Peyer's patch (tissue), 4 donors: ENCODE measurements around the gene ZNF451.
"Not testable (repeated sequence)": the region's sequence is repeated elsewhere in the genome, so short reads cannot be mapped to it uniquely, and the experiment has no call there.

Source experiments
- POLR2A ChIP-seq, 2 donors: fragments of 450-650 bp; IDR thresholded peaks; one replicate each; pipeline ENCODE4 v1.5.1; 2017; ENCODE audit warnings: antibody characterized with exemption in 2 of 2, mild to moderate bottlenecking in 2 of 2, moderate library complexity in 2 of 2
- TF ChIP-seq, protein P1 (sequence below), 6 experiments: fragments of 450-650 bp in 4 of 6; fragments of 200-600 bp in 2 of 6; sonication (generic) in 1 of 6; IDR thresholded peaks; one replicate each; pipeline ENCODE4 v1.5.1; 2017 to 2019; ENCODE audit warnings: antibody characterized with exemption in 6 of 6, mild to moderate bottlenecking in 3 of 6, moderate library complexity in 1 of 6

DNA sequence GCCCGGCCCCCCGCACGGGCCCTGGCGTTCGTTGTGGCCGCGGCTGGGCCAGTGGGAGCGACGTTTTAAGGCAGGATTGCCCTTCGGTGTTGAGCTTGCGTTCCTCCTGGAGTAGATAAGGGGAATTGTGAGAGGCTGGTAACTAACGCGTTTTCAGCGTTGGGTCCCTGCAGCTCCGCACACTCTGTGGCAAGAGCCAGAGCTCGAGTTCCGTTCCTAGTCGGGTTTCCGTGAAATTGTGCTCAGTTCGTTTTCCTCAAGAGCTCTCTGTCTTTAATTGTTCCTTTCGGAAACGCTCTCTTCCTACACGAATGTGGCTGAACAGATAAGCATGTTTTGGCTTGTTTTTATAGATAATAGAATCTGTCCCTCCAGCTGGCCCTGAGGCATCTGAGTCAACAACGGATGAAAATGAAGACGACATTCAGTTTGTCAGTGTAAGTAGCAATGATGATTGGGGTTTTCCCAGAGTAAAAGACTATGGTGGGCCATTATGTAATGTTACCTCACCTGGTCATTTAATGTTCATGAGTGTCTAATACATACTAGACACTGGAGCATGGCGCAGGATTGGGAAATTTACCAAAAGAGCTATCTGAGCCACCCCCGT is 575 bp downstream of the ZNF451 start:
- TF ChIP-seq, protein P1, sequence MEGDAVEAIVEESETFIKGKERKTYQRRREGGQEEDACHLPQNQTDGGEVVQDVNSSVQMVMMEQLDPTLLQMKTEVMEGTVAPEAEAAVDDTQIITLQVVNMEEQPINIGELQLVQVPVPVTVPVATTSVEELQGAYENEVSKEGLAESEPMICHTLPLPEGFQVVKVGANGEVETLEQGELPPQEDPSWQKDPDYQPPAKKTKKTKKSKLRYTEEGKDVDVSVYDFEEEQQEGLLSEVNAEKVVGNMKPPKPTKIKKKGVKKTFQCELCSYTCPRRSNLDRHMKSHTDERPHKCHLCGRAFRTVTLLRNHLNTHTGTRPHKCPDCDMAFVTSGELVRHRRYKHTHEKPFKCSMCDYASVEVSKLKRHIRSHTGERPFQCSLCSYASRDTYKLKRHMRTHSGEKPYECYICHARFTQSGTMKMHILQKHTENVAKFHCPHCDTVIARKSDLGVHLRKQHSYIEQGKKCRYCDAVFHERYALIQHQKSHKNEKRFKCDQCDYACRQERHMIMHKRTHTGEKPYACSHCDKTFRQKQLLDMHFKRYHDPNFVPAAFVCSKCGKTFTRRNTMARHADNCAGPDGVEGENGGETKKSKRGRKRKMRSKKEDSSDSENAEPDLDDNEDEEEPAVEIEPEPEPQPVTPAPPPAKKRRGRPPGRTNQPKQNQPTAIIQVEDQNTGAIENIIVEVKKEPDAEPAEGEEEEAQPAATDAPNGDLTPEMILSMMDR (IDR thresholded peaks at IDR 0.05): not testable (repeated sequence)
- not testable (repeated sequence) for TF ChIP-seq POLR2A (IDR thresholded peaks at IDR 0.05)
